PC-9 (cell line): ENCODE results near the gene COX11. TPM values are rescaled to one million over a fixed set of nuclear protein-coding genes. Genes with fewer than 3 reads are reported as not detected.

ENCODE experiments used
- BruUV-seq: library from RNA; stranded (reverse); fragments of 400-500 nt; replicated peaks from 2 replicates; lab custom pipeline; 2021; lab: Mats Ljungman, UMichigan
- CTCF ChIA-PET: fragments of 300-600 bp; sonication (Branson Sonifier 250); formaldehyde crosslinking; loops from one replicate; lab custom pipeline; 2022; ENCODE audit warnings: antibody characterized with exemption; lab: Charles Lee
- POLR2A ChIA-PET: fragments of 300-600 bp; sonication (Branson Sonifier 250); formaldehyde crosslinking; loops from one replicate; lab custom pipeline; 2022; ENCODE audit warnings: antibody characterized with exemption; ENCODE audit not compliant: unreplicated experiment; lab: Charles Lee
- DNase-seq, 2 experiments: peaks; one replicate each; pipeline versions ENCODE4 v3.0.0 to v3.0.0-alpha.2; 2015 to 2022; ENCODE audit warnings: mixed read lengths in 1 of 2
- H2AFZ ChIP-seq: fragments of 200-600 bp; sonication (generic); 2 replicates; pipeline ENCODE4 v1.8.1; 2017; ENCODE audit warnings: antibody characterized with exemption
- H3F3A ChIP-seq: fragments of 200-600 bp; sonication (generic); 2 replicates; pipeline ENCODE4 v1.8.1; 2017; ENCODE audit warnings: antibody characterized with exemption, mild to moderate bottlenecking, low read depth; ENCODE audit not compliant: insufficient read depth
- H3K27ac ChIP-seq: fragments of 200-600 bp; sonication (generic); 2 replicates; pipeline ENCODE4 v1.6.1; 2016; ENCODE audit warnings: mixed run types
- H3K27me3 ChIP-seq: fragments of 200-600 bp; sonication (generic); 2 replicates; pipeline ENCODE4 v1.6.1; 2016; ENCODE audit warnings: low read depth, mixed run types; ENCODE audit not compliant: insufficient read depth
- H3K36me3 ChIP-seq: fragments of 200-600 bp; sonication (generic); 2 replicates; pipeline ENCODE4 v1.6.1; 2016; ENCODE audit warnings: low read depth, mixed run types
- H3K4me1 ChIP-seq: fragments of 200-600 bp; sonication (generic); replicated peaks from 2 replicates; pipeline ENCODE4 v1.6.1; 2016; ENCODE audit warnings: mixed run types; ENCODE audit not compliant: insufficient read depth
- H3K4me2 ChIP-seq: fragments of 200-600 bp; sonication (generic); 2 replicates; pipeline ENCODE4 v1.6.1; 2017; ENCODE audit warnings: mixed run types
- H3K4me3 ChIP-seq: fragments of 200-600 bp; sonication (generic); 2 replicates; pipeline ENCODE4 v1.6.1; 2016; ENCODE audit warnings: mixed run types
- H3K79me2 ChIP-seq: fragments of 200-600 bp; sonication (generic); 2 replicates; pipeline ENCODE4 v1.6.1; 2017; ENCODE audit warnings: low read depth, mixed run types
- H3K9me2 ChIP-seq: fragments of 200-600 bp; sonication (generic); 2 replicates; pipeline ENCODE4 v1.8.1; 2017; ENCODE audit warnings: mild to moderate bottlenecking; ENCODE audit not compliant: insufficient read depth
- H3K9me3 ChIP-seq: fragments of 200-600 bp; sonication (generic); 2 replicates; pipeline ENCODE4 v1.8.1; 2016; ENCODE audit warnings: low read depth; ENCODE audit not compliant: insufficient read depth
- H4K20me1 ChIP-seq: fragments of 200-600 bp; sonication (generic); 2 replicates; pipeline ENCODE4 v1.8.1; 2017; ENCODE audit not compliant: insufficient read depth
- EZH2 ChIP-seq: fragments of 200-600 bp; sonication (generic); IDR thresholded peaks from 2 replicates; pipeline ENCODE4 v1.8.0; 2017; ENCODE audit warnings: antibody characterized with exemption, low read depth
- intact Hi-C: fragments of 100-400 bp; cut with micrococcal nuclease; formaldehyde crosslinking; loops from one replicate; pipeline ENCODE4 v1.10.0; 2022; ENCODE audit not compliant: unreplicated experiment
- total RNA-seq: library from RNA; stranded (reverse); gene quantifications from 2 replicates; pipeline ENCODE4 v1.2.3, GENCODE V29; 2021
- TF ChIP-seq, protein P1 (sequence below): fragments of 200-600 bp; sonication (generic); conservative IDR thresholded peaks from 2 replicates; pipeline ENCODE4 v1.6.1; 2017; ENCODE audit warnings: mixed run types, antibody characterized with exemption, mild to moderate bottlenecking, moderate library complexity

Gene COX11
- total RNA-seq, 1 experiment from 2014 or later = 58.2 TPM

DNA sequence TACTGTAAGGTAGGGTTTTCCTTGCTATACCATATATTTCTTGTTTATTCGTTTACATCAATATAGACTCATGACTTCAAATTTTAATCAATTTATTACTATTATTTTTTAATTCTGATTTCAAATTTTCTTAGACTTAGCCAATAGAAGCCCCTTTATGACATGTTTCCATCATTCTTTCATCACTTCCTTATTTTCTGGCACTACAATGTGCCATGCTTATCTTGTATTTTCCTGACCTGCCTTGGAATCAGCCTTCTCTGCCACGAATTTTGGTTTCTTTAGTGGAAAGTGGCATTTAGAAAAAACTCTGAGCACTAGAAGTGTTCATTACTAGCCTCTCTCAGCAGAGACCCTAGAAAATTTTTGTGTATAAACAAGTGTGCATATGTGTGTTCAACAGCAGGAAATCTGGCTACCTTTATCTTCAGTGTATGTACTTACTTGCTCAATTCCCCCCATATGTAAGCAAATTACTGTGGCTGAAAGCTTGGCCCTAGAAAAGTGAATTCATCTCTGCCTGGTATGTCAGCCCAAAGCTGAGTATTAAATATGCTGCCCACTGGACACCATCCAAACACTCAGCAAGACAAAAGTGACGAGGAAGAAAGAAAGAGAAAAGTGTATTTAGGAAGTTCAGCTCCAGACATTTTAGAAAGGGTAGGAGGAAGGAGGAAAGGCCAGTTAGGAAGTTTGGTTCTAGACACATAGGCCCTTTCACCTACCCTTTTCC lies 4.1 kb upstream of the COX11 start:
- Histone ChIP-seq H3F3A (no peaks in the 10 kb centered on the region), H3K79me2 (peaks cover 25% of the 10 kb centered on the region), H3K9me3 (no peaks in the 10 kb centered on the region), H3K4me3 (no peak overlapping the region), H3K9me2 (no peaks in the 10 kb centered on the region), H2AFZ (no peak overlapping the region), H3K36me3 (no peaks in the 10 kb centered on the region), H3K27ac (no peak overlapping the region), H4K20me1 (no peaks in the 10 kb centered on the region), H3K27me3 (no peaks in the 10 kb centered on the region), H3K4me1 (peaks cover 13% of the 10 kb centered on the region), H3K4me2 (no peak overlapping the region)
- intact Hi-C loops = no loop called here
- BruUV-seq = no TSS peak
- DNase-seq = no peak
- CTCF ChIA-PET = no interaction called here
- POLR2A ChIA-PET = no interaction called here
- TF ChIP-seq EZH2 = no peak
- TF ChIP-seq, protein P1, sequence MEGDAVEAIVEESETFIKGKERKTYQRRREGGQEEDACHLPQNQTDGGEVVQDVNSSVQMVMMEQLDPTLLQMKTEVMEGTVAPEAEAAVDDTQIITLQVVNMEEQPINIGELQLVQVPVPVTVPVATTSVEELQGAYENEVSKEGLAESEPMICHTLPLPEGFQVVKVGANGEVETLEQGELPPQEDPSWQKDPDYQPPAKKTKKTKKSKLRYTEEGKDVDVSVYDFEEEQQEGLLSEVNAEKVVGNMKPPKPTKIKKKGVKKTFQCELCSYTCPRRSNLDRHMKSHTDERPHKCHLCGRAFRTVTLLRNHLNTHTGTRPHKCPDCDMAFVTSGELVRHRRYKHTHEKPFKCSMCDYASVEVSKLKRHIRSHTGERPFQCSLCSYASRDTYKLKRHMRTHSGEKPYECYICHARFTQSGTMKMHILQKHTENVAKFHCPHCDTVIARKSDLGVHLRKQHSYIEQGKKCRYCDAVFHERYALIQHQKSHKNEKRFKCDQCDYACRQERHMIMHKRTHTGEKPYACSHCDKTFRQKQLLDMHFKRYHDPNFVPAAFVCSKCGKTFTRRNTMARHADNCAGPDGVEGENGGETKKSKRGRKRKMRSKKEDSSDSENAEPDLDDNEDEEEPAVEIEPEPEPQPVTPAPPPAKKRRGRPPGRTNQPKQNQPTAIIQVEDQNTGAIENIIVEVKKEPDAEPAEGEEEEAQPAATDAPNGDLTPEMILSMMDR = no peak

DNA sequence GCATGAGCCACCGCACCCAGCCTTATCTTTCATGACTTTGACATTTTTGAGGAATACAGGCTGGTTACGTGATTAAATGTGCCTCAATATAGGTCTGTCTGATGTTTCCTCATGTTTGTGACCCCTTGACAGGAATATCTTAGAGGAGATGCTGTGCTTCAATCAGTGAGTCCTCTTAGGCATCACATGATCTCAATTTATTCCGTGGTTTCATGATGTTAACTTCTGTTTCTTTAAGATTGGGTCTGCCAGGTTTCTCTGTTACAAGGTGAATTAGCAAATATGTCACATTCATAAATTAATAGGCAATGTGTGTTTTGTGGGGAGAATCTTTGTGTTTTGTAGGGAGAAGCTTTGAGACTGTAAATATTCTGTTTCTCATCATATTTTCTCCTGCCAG lies 3.4 kb upstream of the COX11 start:
- BruUV-seq = no TSS peak
- POLR2A ChIA-PET = no interaction called here
- Histone ChIP-seq H3K9me2 (no peaks in the 10 kb centered on the region), H3K4me3 (no peak overlapping the region), H4K20me1 (no peaks in the 10 kb centered on the region), H3K36me3 (no peaks in the 10 kb centered on the region), H2AFZ (no peak overlapping the region), H3K4me1 (peaks cover 17% of the 10 kb centered on the region), H3K27ac (no peak overlapping the region), H3K27me3 (no peaks in the 10 kb centered on the region), H3K4me2 (no peak overlapping the region), H3K79me2 (peaks cover 32% of the 10 kb centered on the region), H3K9me3 (no peaks in the 10 kb centered on the region), H3F3A (no peaks in the 10 kb centered on the region)
- intact Hi-C loops = no loop called here
- CTCF ChIA-PET = no interaction called here
- TF ChIP-seq EZH2 = no peak
- TF ChIP-seq, protein P1 = no peak
- DNase-seq = no peak

DNA sequence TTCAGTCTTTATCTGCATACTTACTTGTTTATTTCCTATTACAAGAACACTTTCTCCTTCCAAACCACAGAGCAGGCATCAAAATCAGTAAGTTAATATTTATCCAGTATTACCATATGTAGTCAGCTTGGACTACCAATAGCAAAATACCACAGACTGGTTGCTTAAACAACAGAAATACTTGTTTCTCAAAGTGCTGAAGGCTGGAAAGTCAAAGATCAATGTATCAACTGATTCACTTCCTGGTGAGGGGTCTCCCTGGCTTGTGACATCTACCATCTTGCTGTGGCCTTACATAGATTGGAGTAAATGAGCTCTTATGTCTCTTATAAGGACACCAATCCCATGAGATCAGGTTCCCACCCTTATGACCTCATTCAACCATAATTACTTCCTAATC lies 2.7 kb upstream of the COX11 start:
- Histone ChIP-seq H3K4me1 (peaks cover 24% of the 10 kb centered on the region), H3K9me3 (no peaks in the 10 kb centered on the region), H3F3A (no peaks in the 10 kb centered on the region), H4K20me1 (no peaks in the 10 kb centered on the region), H3K27ac (no peak overlapping the region), H3K4me3 (no peak overlapping the region), H3K4me2 (no peak overlapping the region), H3K79me2 (peaks cover 39% of the 10 kb centered on the region), H2AFZ (no peak overlapping the region), H3K36me3 (peaks cover 3% of the 10 kb centered on the region; the same call in 1 of the 2 replicates), H3K27me3 (no peaks in the 10 kb centered on the region), H3K9me2 (no peaks in the 10 kb centered on the region)
- intact Hi-C loops = no loop called here
- POLR2A ChIA-PET = no interaction called here
- BruUV-seq = no TSS peak
- CTCF ChIA-PET = no interaction called here
- TF ChIP-seq, protein P1 = no peak
- no peak for DNase-seq
